Tibial nerve (tissue), 4 donors: ENCODE measurements around the gene C14orf180. TPM values are rescaled to one million over a fixed set of nuclear protein-coding genes. Genes with fewer than 3 reads are reported as not detected.

Experiments
- DNase-seq, 2 donors: peaks; one replicate each; pipeline ENCODE4 v3.0.0-alpha.2; 2019; ENCODE audit warnings: low spot score in 2 of 2
- H3K27ac ChIP-seq, 4 donors: fragments of 200-600 bp; sonication (generic) in 3 of 4; one replicate each; pipeline ENCODE4 v1.5.1; 2017 to 2019; ENCODE audit warnings: mild to moderate bottlenecking in 1 of 4
- H3K27me3 ChIP-seq, 2 donors: fragments of 200-600 bp; sonication (generic) in 1 of 2; one replicate each; pipeline versions ENCODE4 v1.5.1 to v1.6.0; 2017 to 2019
- H3K36me3 ChIP-seq, 3 donors: fragments of 200-600 bp; sonication (generic); one replicate each; pipeline ENCODE4 v1.5.1; 2018 to 2019
- H3K4me1 ChIP-seq, 4 donors: fragments of 200-600 bp; sonication (generic) in 3 of 4; one replicate each; pipeline ENCODE4 v1.5.1; 2017 to 2019
- H3K4me3 ChIP-seq, 4 donors: fragments of 200-600 bp; sonication (generic) in 3 of 4; one replicate each; pipeline ENCODE4 v1.5.1; 2017 to 2019; ENCODE audit warnings: mild to moderate bottlenecking in 1 of 4, moderate library complexity in 1 of 4
- H3K9me3 ChIP-seq, 4 donors: fragments of 200-600 bp; sonication (generic) in 3 of 4; one replicate each; pipeline ENCODE4 v1.5.1; 2017 to 2019
- CTCF ChIP-seq, 5 experiments: fragments of 200-600 bp in 3 of 5; fragments of 450-650 bp in 2 of 5; sonication (generic) in 3 of 5; IDR thresholded peaks; one replicate each; pipeline ENCODE4 v1.5.1; 2016 to 2019; ENCODE audit warnings: antibody characterized with exemption in 5 of 5, mild to moderate bottlenecking in 3 of 5, moderate library complexity in 2 of 5
- EP300 ChIP-seq, 2 donors: sonication (generic); formaldehyde crosslinking; IDR thresholded peaks; one replicate each; pipeline ENCODE4 v1.6.1; 2017; ENCODE audit warnings: antibody characterized with exemption in 2 of 2, mild to moderate bottlenecking in 1 of 2
- POLR2A ChIP-seq, 2 donors: fragments of 450-650 bp; IDR thresholded peaks; one replicate each; pipeline ENCODE4 v1.6.1; 2017; ENCODE audit warnings: antibody characterized with exemption in 2 of 2, mild to moderate bottlenecking in 2 of 2, moderate library complexity in 2 of 2
- WGBS, 2 donors: methylation state at CpG; one replicate each; pipeline ENCODE4 v1.1.5; 2018; 5-methylcytosine and 5-hydroxymethylcytosine counted together
- total RNA-seq, 4 donors: library from RNA; depleted of rRNA; stranded (reverse); fragments of >200 nt; gene quantifications; one replicate each; pipeline ENCODE4 v1.1.0, GENCODE V29; 2016

C14orf180 gene
- total RNA-seq, 4 donors from 2014 or later = 6.1 to 31.2 (median 11.1) TPM

GRCh38 chr14:104637546-104638003 lies 58.0 kb downstream of the C14orf180 start:
- Histone ChIP-seq H3K27me3 (peaks cover 0 to 9% of the 10 kb centered on the region in 2 donors), H3K4me3 (no peak overlapping the region), H3K36me3 (no peaks in the 10 kb centered on the region), H3K27ac (no peak overlapping the region), H3K4me1 (peaks cover 0 to 24% (median 2%) of the 10 kb centered on the region in 4 donors), H3K9me3 (no peaks in the 10 kb centered on the region)
- no peak for DNase-seq
- TF ChIP-seq POLR2A (IDR thresholded peaks at IDR 0.05) = no peak
- no peak for TF ChIP-seq EP300 (IDR thresholded peaks at IDR 0.05)
- TF ChIP-seq CTCF (IDR thresholded peaks at IDR 0.05) = no peak
- 78 to 86% methylated on average over 5 of the region's 5 CpGs for WGBS, 2 donors

- DNase-seq = no peak
- 43 to 45% methylated on average over 12 of the region's 12 CpGs for WGBS, 2 donors
- no peak for TF ChIP-seq EP300 (IDR thresholded peaks at IDR 0.05)
- TF ChIP-seq POLR2A (IDR thresholded peaks at IDR 0.05) = no peak
- TF ChIP-seq CTCF (IDR thresholded peaks at IDR 0.05) = no peak
- Histone ChIP-seq H3K36me3 (no peaks in the 10 kb centered on the region), H3K4me1 (peaks cover 0 to 19% (median 2%) of the 10 kb centered on the region in 4 donors), H3K4me3 (no peak overlapping the region), H3K9me3 (no peaks in the 10 kb centered on the region), H3K27ac (no peak overlapping the region), H3K27me3 (peaks cover 0 to 9% of the 10 kb centered on the region in 2 donors)
Observed at GRCh38 chr14:104638190-104638589, 58.6 kb downstream of the C14orf180 start.

- no peak overlapping the region for H3K27ac ChIP-seq
- H3K9me3 ChIP-seq = no peaks in the 10 kb centered on the region
- H3K4me1 ChIP-seq = peaks cover 0 to 14% (median 2%) of the 10 kb centered on the region in 4 donors
- no peaks in the 10 kb centered on the region for H3K36me3 ChIP-seq
- peaks cover 0 to 9% of the 10 kb centered on the region in 2 donors for H3K27me3 ChIP-seq
- WGBS, 2 donors = 64 to 65% methylated on average over 10 to 12 of the region's 13 CpGs
- no peak overlapping the region for H3K4me3 ChIP-seq
- TF ChIP-seq EP300 (IDR thresholded peaks at IDR 0.05) (no peak), CTCF (IDR thresholded peaks at IDR 0.05) (no peak), POLR2A (IDR thresholded peaks at IDR 0.05) (no peak)
- no peak for DNase-seq
Observed at GRCh38 chr14:104638927-104639450, 59.4 kb downstream of the C14orf180 start.

- Histone ChIP-seq H3K9me3 (peaks cover 0 to under 1% (median 0%) of the 10 kb centered on the region in 4 donors), H3K36me3 (no peaks in the 10 kb centered on the region), H3K27ac (no peak overlapping the region), H3K4me1 (peaks cover 0 to 9% (median 0%) of the 10 kb centered on the region in 4 donors), H3K27me3 (peaks cover 0 to 9% of the 10 kb centered on the region in 2 donors), H3K4me3 (no peak overlapping the region)
- no peak for TF ChIP-seq CTCF (IDR thresholded peaks at IDR 0.05)
- TF ChIP-seq POLR2A (IDR thresholded peaks at IDR 0.05) = no peak
- TF ChIP-seq EP300 (IDR thresholded peaks at IDR 0.05) = no peak
- DNase-seq = no peak
- 40 to 58% methylated on average over 5 of the region's 5 CpGs for WGBS, 2 donors
Observed at GRCh38 chr14:104639471-104639870, 59.9 kb downstream of the C14orf180 start.

Other genes with a start within 250 kb of the C14orf180 start
- gene TMEM179, start 25.0 kb downstream of the C14orf180 start, total RNA-seq = under 1 TPM in 3 of 4 donors, not detected in 1; 0.66 to 0.84 (median 0.78) TPM
- 100 to 1,000 TPM; 217 to 256 (median 239) TPM for gene INF2, start 109.9 kb downstream of the C14orf180 start, total RNA-seq
- 10 to 100 TPM in 1 of 4 donors, 1 to 10 TPM in 3; 4.8 to 11.4 (median 6.3) TPM for gene ADSS1, start 144.5 kb downstream of the C14orf180 start, total RNA-seq
- gene SIVA1, start 173.4 kb downstream of the C14orf180 start, total RNA-seq = 100 to 1,000 TPM; 260 to 422 (median 378) TPM
- gene AKT1, start 216.0 kb downstream of the C14orf180 start, total RNA-seq = 100 to 1,000 TPM; 130 to 199 (median 144) TPM
- gene ZBTB42, start 221.3 kb downstream of the C14orf180 start, total RNA-seq = 10 to 100 TPM in 1 of 4 donors, 1 to 10 TPM in 3; 5.9 to 12.3 (median 6.7) TPM